Naive thymus-derived CD4-positive, alpha-beta T cell (primary cell): ENCODE results near the gene TVP23A. TPM values are rescaled to one million over a fixed set of nuclear protein-coding genes. Genes with fewer than 3 reads are reported as not detected.

Experiments used
- ATAC-seq: fragments of 150-1000 bp; cut with Tn5 transposase; 2 replicates; pipeline ENCODE4 v1.10.0; 2021; ENCODE audit warnings: mild to moderate bottlenecking, moderate library complexity
- CTCF ChIA-PET: fragments of 350-600 bp; sonication (Branson Sonifier 250); formaldehyde crosslinking; loops from one replicate; lab custom pipeline; 2021; ENCODE audit warnings: antibody characterized with exemption; lab: Charles Lee
- POLR2A ChIA-PET: fragments of 350-600 bp; sonication (Branson Sonifier 250); formaldehyde crosslinking; loops from one replicate; lab custom pipeline; 2021; ENCODE audit warnings: antibody characterized with exemption, inconsistent platforms; lab: Charles Lee
- DNase-seq, 9 donors: peaks; one replicate each; pipeline versions ENCODE4 v3.0.0 to v3.0.0-alpha.2; 2020 to 2022; ENCODE audit warnings: mixed read lengths in 1 of 9
- H3K27ac ChIP-seq: one replicate; pipeline ENCODE4 v1.7.0; 2013; ENCODE audit warnings: mild to moderate bottlenecking, low read depth, low read length, moderate library complexity
- H3K27me3 ChIP-seq, 2 donors: one replicate each; pipeline ENCODE4 v1.7.0; 2013; ENCODE audit warnings: low read length in 2 of 2, mild to moderate bottlenecking in 2 of 2, moderate library complexity in 2 of 2; ENCODE audit not compliant: control insufficient read depth in 2 of 2, insufficient read depth in 2 of 2
- H3K36me3 ChIP-seq, 3 experiments: 1 replicate in 2 of 3; 2 replicates in 1 of 3; pipeline ENCODE4 v1.7.0; 2013; ENCODE audit warnings: low read length in 3 of 3, mild to moderate bottlenecking in 3 of 3, moderate library complexity in 1 of 3; ENCODE audit not compliant: insufficient read depth in 3 of 3, control insufficient read depth in 2 of 3
- H3K4me1 ChIP-seq, 2 donors: one replicate each; pipeline ENCODE4 v1.7.0; 2013; ENCODE audit warnings: low read length in 2 of 2, mild to moderate bottlenecking in 2 of 2, moderate library complexity in 1 of 2; ENCODE audit not compliant: control insufficient read depth in 2 of 2, insufficient read depth in 2 of 2
- H3K4me3 ChIP-seq: 2 replicates; pipeline ENCODE4 v1.7.0; 2013; ENCODE audit warnings: mild to moderate bottlenecking, low read length
- H3K9me3 ChIP-seq, 3 experiments: 1 replicate in 2 of 3; 2 replicates in 1 of 3; pipeline ENCODE4 v1.7.0; 2013; ENCODE audit warnings: low read length in 3 of 3; ENCODE audit not compliant: control insufficient read depth in 2 of 3
- H3K27ac Mint-ChIP-seq, 9 donors: one replicate each; pipeline ENCODE4 v1.8.0; 2020 to 2022; ENCODE audit warnings: mixed read lengths in 9 of 9, mild to moderate bottlenecking in 8 of 9, moderate library complexity in 5 of 9, inconsistent platforms in 2 of 9
- H3K27me3 Mint-ChIP-seq, 5 donors: one replicate each; pipeline ENCODE4 v1.8.0; 2021 to 2022; ENCODE audit warnings: mixed read lengths in 5 of 5, mild to moderate bottlenecking in 1 of 5
- H3K36me3 Mint-ChIP-seq, 5 donors: one replicate each; pipeline ENCODE4 v1.8.0; 2020 to 2022; ENCODE audit warnings: mixed read lengths in 5 of 5, mild to moderate bottlenecking in 3 of 5, inconsistent platforms in 1 of 5
- H3K4me1 Mint-ChIP-seq, 7 donors: one replicate each; pipeline ENCODE4 v1.8.0; 2020 to 2022; ENCODE audit warnings: mixed read lengths in 7 of 7, mild to moderate bottlenecking in 3 of 7, inconsistent platforms in 1 of 7
- H3K4me3 Mint-ChIP-seq, 10 donors: one replicate each; pipeline ENCODE4 v1.8.0; 2020 to 2022; ENCODE audit warnings: mild to moderate bottlenecking in 10 of 10, mixed read lengths in 10 of 10, moderate library complexity in 6 of 10, inconsistent platforms in 2 of 10
- H3K9me3 Mint-ChIP-seq, 11 donors: one replicate each; pipeline ENCODE4 v1.8.0; 2020 to 2022; ENCODE audit warnings: mixed read lengths in 11 of 11, mild to moderate bottlenecking in 4 of 11, inconsistent platforms in 1 of 11, moderate library complexity in 1 of 11
- intact Hi-C, 2 donors: fragments of 100-400 bp; cut with micrococcal nuclease; formaldehyde crosslinking; loops; one replicate each; pipeline ENCODE4 v1.15.1; 2023
- polyA plus RNA-seq, 2 donors: library from polyadenylated mRNA; unstranded; fragments of 300-500 nt; fragmentation: Illumina TruSeq; gene quantifications; one replicate each; pipeline ENCODE4 v1.2.3, GENCODE V29; 2021
- total RNA-seq, 6 experiments: library from RNA in 5 of 6; stranded (reverse) in 5 of 6; gene quantifications; 1 replicate in 5 of 6; 2 replicates in 1 of 6; pipeline ENCODE4 v1.2.3 and lab custom pipeline; 2021 to 2026

TVP23A gene
- total and polyA plus RNA-seq, 7 experiments from 2014 or later = 0.10 to 0.17 (median 0.15) TPM; not detected in 4

- Mint-ChIP-seq H3K36me3 (peaks cover 0 to 4% (median 0%) of the 10 kb centered on the region in 5 donors), H3K27me3 (peaks cover 0 to 7% (median 0%) of the 10 kb centered on the region in 5 donors), H3K9me3 (peaks cover 0 to 5% (median 2%) of the 10 kb centered on the region in 11 donors), H3K4me3 (no peak overlapping the region), H3K4me1 (peaks cover 0 to under 1% (median 0%) of the 10 kb centered on the region in 7 donors), H3K27ac (no peak overlapping the region)
- Histone ChIP-seq H3K36me3 (no peaks in the 10 kb centered on the region), H3K4me3 (no peak overlapping the region), H3K27ac (no peak overlapping the region), H3K4me1 (no peaks in the 10 kb centered on the region), H3K9me3 (no peaks in the 10 kb centered on the region), H3K27me3 (no peaks in the 10 kb centered on the region)
- CTCF ChIA-PET = no interaction called here
- DNase-seq (no peak), ATAC-seq (no peak)
- POLR2A ChIA-PET = no interaction called here
- intact Hi-C loops = no loop called here
These were observed 86.8 kb downstream of the TVP23A start for GRCh38 chr16:10731790-10732189.

DNA sequence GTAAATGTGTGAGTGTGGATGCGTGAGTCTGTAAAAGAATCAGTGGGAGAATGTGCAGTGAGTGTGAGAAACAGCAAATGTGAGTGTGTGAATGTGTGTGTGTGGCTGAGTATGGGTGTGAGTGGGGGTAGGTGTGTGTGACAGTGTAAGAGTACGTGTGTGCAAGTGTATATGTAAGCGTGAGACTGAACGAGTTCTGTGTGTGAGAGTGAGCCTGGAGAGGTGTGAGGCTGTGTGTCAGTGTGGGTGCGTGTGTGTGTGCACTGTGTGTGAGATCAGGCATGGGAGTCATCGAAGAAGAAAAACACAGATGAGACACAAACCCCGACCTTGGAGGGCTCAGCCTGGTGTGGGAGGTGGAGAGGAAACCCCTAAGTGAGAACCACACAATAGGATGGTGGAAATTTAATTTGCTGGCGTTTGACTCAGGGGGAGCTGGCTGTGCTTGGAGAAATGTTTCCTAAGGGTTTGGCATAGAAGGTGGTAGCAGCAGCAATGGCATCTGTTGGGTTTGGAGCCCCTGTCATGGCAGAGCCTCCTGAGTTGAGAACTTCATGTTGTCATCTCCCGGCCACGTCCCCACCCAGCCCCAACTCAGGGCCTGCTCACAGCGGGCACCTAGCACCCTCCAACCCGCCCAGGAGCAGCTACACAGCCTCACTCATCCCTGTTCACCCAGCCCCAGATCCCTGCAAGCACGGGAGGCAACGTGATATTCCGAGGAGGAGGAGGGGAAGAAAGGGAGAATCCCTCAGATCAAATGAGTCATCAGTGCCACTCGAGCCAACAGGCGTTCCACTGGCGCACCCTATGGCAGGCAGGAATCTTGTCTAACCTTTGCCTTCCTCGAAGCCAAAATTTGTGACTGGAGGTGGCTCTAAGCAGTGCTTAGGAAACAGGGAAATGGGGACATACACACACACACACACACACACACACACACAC is 89.2 kb downstream of the TVP23A start:
- Mint-ChIP-seq H3K27ac (no peak overlapping the region), H3K4me1 (no peaks in the 10 kb centered on the region), H3K4me3 (no peak overlapping the region), H3K36me3 (peaks cover 0 to 4% (median 0%) of the 10 kb centered on the region in 5 donors), H3K9me3 (peaks cover 0 to 5% (median 2%) of the 10 kb centered on the region in 11 donors), H3K27me3 (peaks cover 0 to 7% (median 0%) of the 10 kb centered on the region in 5 donors)
- intact Hi-C loops = no loop called here
- Histone ChIP-seq H3K27ac (no peak overlapping the region), H3K36me3 (no peaks in the 10 kb centered on the region), H3K4me1 (no peaks in the 10 kb centered on the region), H3K9me3 (no peaks in the 10 kb centered on the region), H3K4me3 (no peak overlapping the region), H3K27me3 (no peaks in the 10 kb centered on the region)
- POLR2A ChIA-PET = no interaction called here
- ATAC-seq (no peak), DNase-seq (no peak)
- CTCF ChIA-PET = no interaction called here

- no peaks in the 10 kb centered on the region for H3K9me3 ChIP-seq
- Mint-ChIP-seq H3K9me3 (peaks cover 0 to 3% (median under 1%) of the 10 kb centered on the region in 11 donors), H3K27ac (no peak overlapping the region), H3K27me3 (peaks cover 0 to 6% (median 0%) of the 10 kb centered on the region in 5 donors), H3K4me3 (no peak overlapping the region), H3K36me3 (peaks cover 0 to 1% (median 0%) of the 10 kb centered on the region in 5 donors), H3K4me1 (no peaks in the 10 kb centered on the region)
- H3K27ac ChIP-seq = no peak overlapping the region
- ATAC-seq (no peak), DNase-seq (no peak)
- no peak overlapping the region for H3K4me3 ChIP-seq
- intact Hi-C loops = no loop called here
- no peaks in the 10 kb centered on the region for H3K27me3 ChIP-seq
- ChIA-PET POLR2A (no interaction called here), CTCF (no interaction called here)
- no peaks in the 10 kb centered on the region for H3K4me1 ChIP-seq
- H3K36me3 ChIP-seq = no peaks in the 10 kb centered on the region
These were observed 90.3 kb downstream of the TVP23A start for GRCh38 chr16:10728003-10728887.

Other genes with a start within 250 kb of the TVP23A start
- not detected for gene EMP2, start 238.2 kb downstream of the TVP23A start, total RNA-seq
- gene EMP2, start 238.2 kb downstream of the TVP23A start, polyA plus RNA-seq = not detected
- gene TEKT5, start 123.9 kb downstream of the TVP23A start, total RNA-seq = not detected
- under 1 TPM in 1 of 2 donors, not detected in 1; 0.68 TPM for gene TEKT5, start 123.9 kb downstream of the TVP23A start, polyA plus RNA-seq
- gene NUBP1, start 75.0 kb downstream of the TVP23A start, total RNA-seq = 10 to 100 TPM; 24.0 to 30.0 (median 25.5) TPM
- 10 to 100 TPM; 32.7 to 48.3 TPM for gene NUBP1, start 75.0 kb downstream of the TVP23A start, polyA plus RNA-seq
- gene CIITA, start 58.4 kb upstream of the TVP23A start, total RNA-seq = 10 to 100 TPM in 2 of 5 experiments, 1 to 10 TPM in 3; 1.0 to 72.1 (median 6.7) TPM
- gene CIITA, start 58.4 kb upstream of the TVP23A start, polyA plus RNA-seq = under 1 TPM; 0.12 to 0.27 TPM
- gene DEXI, start 123.7 kb upstream of the TVP23A start, total RNA-seq = 10 to 100 TPM; 13.2 to 39.8 (median 30.2) TPM
- 10 to 100 TPM; 51.0 to 83.5 TPM for gene DEXI, start 123.7 kb upstream of the TVP23A start, polyA plus RNA-seq
- 10 to 100 TPM; 28.2 to 38.2 (median 34.0) TPM for gene CLEC16A, start 125.8 kb upstream of the TVP23A start, total RNA-seq
- gene CLEC16A, start 125.8 kb upstream of the TVP23A start, polyA plus RNA-seq = 10 to 100 TPM; 14.7 to 25.6 TPM